ENCODE data around the gene HDAC4. TPM values are rescaled to one million over a fixed set of nuclear protein-coding genes. Genes with fewer than 3 reads are reported as not detected.

The HDAC4 gene
- total and polyA plus RNA-seq, 9 of the 15 experiments (the other 6 are each of a cell fraction or from before 2014, with no cell fraction given), result 0.11 to 20.2 (median 4.0) TPM

- no peak for TF ChIP-seq REST (IDR thresholded peaks at IDR 0.05; ENCODE audit: borderline replicate concordance)
- TF ChIP-seq REST (CRISPR knock-in tag; IDR thresholded peaks at IDR 0.05; ENCODE audit: low read depth), result no peak
- no peak for TF ChIP-seq TAF9B (IDR thresholded peaks at IDR 0.05; ENCODE audit: partially characterized antibody)
- TF ChIP-seq FOXO4 (CRISPR knock-in tag; IDR thresholded peaks at IDR 0.05), result no peak
- TF ChIP-seq CUX1 (CRISPR knock-in tag; IDR thresholded peaks at IDR 0.05), result no peak
- no peak for TF ChIP-seq ZNF316 (IDR thresholded peaks at IDR 0.05)
- TF ChIP-seq GTF2E2 (tag; IDR thresholded peaks at IDR 0.05), result no peak
- TF ChIP-seq SNIP1 (IDR thresholded peaks at IDR 0.05; ENCODE audit: low read depth), result no peak
- TF ChIP-seq HNRNPUL1 (IDR thresholded peaks at IDR 0.05; ENCODE audit: low read length), result no peak
These were observed 10.3 kb upstream of the HDAC4 start (continued) for GRCh38 chr2:239411117-239411516.
